Measurements from ENCODE around the gene AMBP. TPM values are rescaled to one million over a fixed set of nuclear protein-coding genes. Genes with fewer than 3 reads are reported as not detected.

The AMBP gene
- total RNA-seq, 2 experiments from 2014 or later = not detected

- no peak for DNase-seq
- no peak overlapping the region for H3K27ac Mint-ChIP-seq
- ChIA-PET POLR2A (no interaction called here), CTCF (no interaction called here)
- no peak overlapping the region for H3K4me3 Mint-ChIP-seq
- H3K36me3 Mint-ChIP-seq (ENCODE audit: low read depth) = no peaks in the 10 kb centered on the region
- H3K27me3 Mint-ChIP-seq (ENCODE audit: low read depth) = peaks cover 6% of the 10 kb centered on the region
- no peaks in the 10 kb centered on the region for H3K9me3 Mint-ChIP-seq (ENCODE audit: insufficient read depth)
- no peaks in the 10 kb centered on the region for H3K4me1 Mint-ChIP-seq (ENCODE audit: low read depth)
- ATAC-seq = no peak
Measured at GRCh38 chr9:114060070-114060469, 18.0 kb downstream of the AMBP start.

DNA sequence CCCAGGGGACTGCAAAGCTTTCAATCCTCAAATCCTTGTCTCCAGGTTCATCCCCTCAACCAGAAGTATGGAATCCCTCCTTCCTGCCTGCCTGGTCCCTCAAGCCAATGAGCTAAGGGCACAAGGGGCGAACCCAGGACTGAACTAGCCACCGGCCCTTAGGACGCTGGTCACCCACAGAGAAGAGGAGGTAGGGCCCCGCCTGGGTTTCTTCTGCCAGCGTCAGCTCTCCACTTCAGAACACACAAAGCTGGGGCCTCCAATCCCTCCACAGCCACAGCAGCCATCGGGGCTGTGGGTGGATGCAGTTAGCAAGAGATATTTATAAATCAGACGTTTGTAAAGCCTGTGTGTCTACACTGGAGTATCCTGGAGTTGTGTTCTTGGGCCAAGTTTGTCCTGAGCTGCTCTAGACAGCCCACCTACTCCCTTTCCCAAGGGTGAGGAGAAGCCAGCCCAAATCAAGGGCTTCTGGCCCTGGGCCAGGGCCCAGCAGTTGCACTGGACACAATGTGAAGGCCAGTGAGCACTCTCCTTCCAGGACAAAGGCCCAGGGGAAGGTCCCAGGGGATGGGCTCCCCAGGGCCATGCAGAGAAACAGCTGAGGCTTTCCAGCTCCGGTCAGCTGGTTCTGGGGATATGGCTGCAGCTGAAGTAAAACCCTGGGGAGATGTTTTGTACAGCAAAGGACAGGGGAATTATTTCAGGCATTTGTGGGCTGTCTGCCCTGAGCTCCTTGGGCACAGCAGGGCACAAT is 18.9 kb downstream of the AMBP start:
- DNase-seq (no peak), ATAC-seq (no peak)
- ChIA-PET CTCF (no interaction called here), POLR2A (interaction anchor here (0.6 kb wide), 1 partner anchor 234 kb away, joined by 4 read pairs; no protein-coding TSS in a partner anchor)
- Mint-ChIP-seq H3K27ac (no peak overlapping the region), H3K27me3 (ENCODE audit: low read depth) (peaks cover 6% of the 10 kb centered on the region), H3K9me3 (ENCODE audit: insufficient read depth) (no peaks in the 10 kb centered on the region), H3K4me3 (no peak overlapping the region), H3K4me1 (ENCODE audit: low read depth) (no peaks in the 10 kb centered on the region), H3K36me3 (ENCODE audit: low read depth) (no peaks in the 10 kb centered on the region)

DNA sequence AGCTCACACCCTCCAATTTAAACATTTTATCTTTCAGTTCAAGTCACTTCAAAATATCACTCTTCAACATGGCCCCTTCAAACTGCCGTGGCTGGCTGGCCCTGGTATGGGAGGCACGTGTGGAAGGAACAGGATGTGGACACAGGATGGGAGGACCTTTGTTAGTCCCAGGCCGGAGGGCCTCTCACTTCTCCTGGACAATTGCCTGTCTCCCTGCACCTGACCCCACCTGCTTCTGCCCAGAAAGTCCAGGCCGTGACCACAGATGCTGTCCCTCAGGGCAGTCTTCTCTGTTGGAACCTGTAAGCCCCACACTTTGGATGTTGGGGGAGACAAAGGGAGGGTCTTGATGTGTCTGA is 19.4 kb downstream of the AMBP start:
- ChIA-PET POLR2A (interaction anchor here (0.6 kb wide), 2 partner anchors 179 to 235 kb away, joined by 3 to 4 read pairs; no protein-coding TSS in a partner anchor), CTCF (no interaction called here)
- no peaks in the 10 kb centered on the region for H3K36me3 Mint-ChIP-seq (ENCODE audit: low read depth)
- no peaks in the 10 kb centered on the region for H3K9me3 Mint-ChIP-seq (ENCODE audit: insufficient read depth)
- H3K27me3 Mint-ChIP-seq (ENCODE audit: low read depth) = peaks cover 3% of the 10 kb centered on the region
- no peaks in the 10 kb centered on the region for H3K4me1 Mint-ChIP-seq (ENCODE audit: low read depth)
- H3K4me3 Mint-ChIP-seq = no peak overlapping the region
- ATAC-seq (no peak), DNase-seq (no peak)
- no peak overlapping the region for H3K27ac Mint-ChIP-seq

- DNase-seq = no peak
- H3K4me3 Mint-ChIP-seq = no peak overlapping the region
- H3K27me3 Mint-ChIP-seq (ENCODE audit: low read depth) = no peaks in the 10 kb centered on the region
- no peaks in the 10 kb centered on the region for H3K9me3 Mint-ChIP-seq (ENCODE audit: insufficient read depth)
- ChIA-PET CTCF (interaction anchor here (0.9 kb wide), 1 partner anchor 234 kb away, joined by 3 read pairs; no protein-coding TSS in a partner anchor), POLR2A (no interaction called here)
- H3K27ac Mint-ChIP-seq = no peak overlapping the region
- no peak for ATAC-seq
- no peaks in the 10 kb centered on the region for H3K4me1 Mint-ChIP-seq (ENCODE audit: low read depth)
- no peaks in the 10 kb centered on the region for H3K36me3 Mint-ChIP-seq (ENCODE audit: low read depth)
Measured at GRCh38 chr9:114057161-114057885, 20.8 kb downstream of the AMBP start.

- POLR2A ChIA-PET = no interaction called here
- CTCF ChIA-PET = no interaction called here
- no peak for DNase-seq
- Mint-ChIP-seq H3K9me3 (ENCODE audit: insufficient read depth) (no peaks in the 10 kb centered on the region), H3K27ac (no peak overlapping the region), H3K4me3 (no peak overlapping the region), H3K27me3 (ENCODE audit: low read depth) (no peaks in the 10 kb centered on the region), H3K36me3 (ENCODE audit: low read depth) (no peaks in the 10 kb centered on the region), H3K4me1 (ENCODE audit: low read depth) (no peaks in the 10 kb centered on the region)
- no peak for ATAC-seq
Measured at GRCh38 chr9:114056527-114056926, 21.6 kb downstream of the AMBP start.

GRCh38 chr9:114055894-114056293 is 22.2 kb downstream of the AMBP start:
- H3K4me3 Mint-ChIP-seq = no peak overlapping the region
- ATAC-seq = no peak
- no peaks in the 10 kb centered on the region for H3K9me3 Mint-ChIP-seq (ENCODE audit: insufficient read depth)
- no peak for DNase-seq
- H3K4me1 Mint-ChIP-seq (ENCODE audit: low read depth) = no peaks in the 10 kb centered on the region
- H3K36me3 Mint-ChIP-seq (ENCODE audit: low read depth) = no peaks in the 10 kb centered on the region
- H3K27ac Mint-ChIP-seq = no peak overlapping the region
- ChIA-PET POLR2A (no interaction called here), CTCF (no interaction called here)
- H3K27me3 Mint-ChIP-seq (ENCODE audit: low read depth) = no peaks in the 10 kb centered on the region

DNA sequence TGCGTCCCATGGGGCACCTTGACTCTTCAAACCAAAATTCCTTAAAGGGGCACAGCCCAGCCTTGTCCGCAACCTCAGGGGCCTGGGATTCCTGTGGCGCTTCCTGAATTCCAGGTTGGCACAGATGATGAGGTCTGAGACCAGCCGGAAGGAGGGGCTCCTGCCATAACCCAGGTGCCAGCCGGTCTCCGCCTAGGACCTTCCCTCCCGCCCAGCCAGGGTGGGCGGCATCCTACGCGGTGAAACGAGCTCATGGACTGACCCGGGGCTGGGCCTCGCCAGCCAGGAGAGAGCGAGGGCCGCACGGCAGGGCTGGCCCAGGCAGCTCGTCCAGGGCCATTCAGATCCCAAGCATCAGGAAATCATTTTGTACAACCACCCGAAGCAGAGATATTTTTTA is 23.0 kb downstream of the AMBP start:
- no peak for ATAC-seq
- Mint-ChIP-seq H3K4me1 (ENCODE audit: low read depth) (no peaks in the 10 kb centered on the region), H3K9me3 (ENCODE audit: insufficient read depth) (no peaks in the 10 kb centered on the region), H3K27me3 (ENCODE audit: low read depth) (no peaks in the 10 kb centered on the region), H3K4me3 (no peak overlapping the region), H3K36me3 (ENCODE audit: low read depth) (no peaks in the 10 kb centered on the region), H3K27ac (no peak overlapping the region)
- ChIA-PET POLR2A (no interaction called here), CTCF (no interaction called here)
- DNase-seq = no peak

DNA sequence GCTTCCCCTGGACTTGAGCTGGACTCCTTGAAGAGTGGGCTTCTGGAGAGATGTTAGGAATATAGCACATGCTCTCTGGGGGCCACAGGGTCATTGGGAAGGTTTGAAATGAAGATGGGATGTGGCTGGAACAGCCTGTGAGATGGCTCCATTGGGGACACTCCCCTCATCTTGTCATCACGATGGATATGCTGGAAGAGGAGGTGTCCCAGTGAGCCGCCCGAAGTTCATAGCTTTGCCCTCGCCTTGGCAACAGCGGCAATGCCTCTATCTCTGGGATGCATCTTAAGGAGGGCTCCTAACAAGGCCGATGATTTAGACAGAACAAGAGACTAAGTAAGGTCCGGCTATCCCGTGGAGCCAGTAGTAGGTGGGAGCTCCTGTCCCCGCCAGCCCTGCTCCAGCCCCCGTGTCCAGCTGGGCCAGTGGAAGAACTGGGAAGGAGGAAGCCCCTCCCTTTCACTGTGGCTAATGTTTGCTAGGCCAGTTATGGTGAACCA is 23.9 kb downstream of the AMBP start:
- ATAC-seq = no peak
- H3K27me3 Mint-ChIP-seq (ENCODE audit: low read depth) = no peaks in the 10 kb centered on the region
- H3K4me3 Mint-ChIP-seq = no peak overlapping the region
- H3K36me3 Mint-ChIP-seq (ENCODE audit: low read depth) = no peaks in the 10 kb centered on the region
- H3K9me3 Mint-ChIP-seq (ENCODE audit: insufficient read depth) = no peaks in the 10 kb centered on the region
- H3K4me1 Mint-ChIP-seq (ENCODE audit: low read depth) = no peaks in the 10 kb centered on the region
- no peak for DNase-seq
- CTCF ChIA-PET = no interaction called here
- POLR2A ChIA-PET = no interaction called here
- no peak overlapping the region for H3K27ac Mint-ChIP-seq

DNA sequence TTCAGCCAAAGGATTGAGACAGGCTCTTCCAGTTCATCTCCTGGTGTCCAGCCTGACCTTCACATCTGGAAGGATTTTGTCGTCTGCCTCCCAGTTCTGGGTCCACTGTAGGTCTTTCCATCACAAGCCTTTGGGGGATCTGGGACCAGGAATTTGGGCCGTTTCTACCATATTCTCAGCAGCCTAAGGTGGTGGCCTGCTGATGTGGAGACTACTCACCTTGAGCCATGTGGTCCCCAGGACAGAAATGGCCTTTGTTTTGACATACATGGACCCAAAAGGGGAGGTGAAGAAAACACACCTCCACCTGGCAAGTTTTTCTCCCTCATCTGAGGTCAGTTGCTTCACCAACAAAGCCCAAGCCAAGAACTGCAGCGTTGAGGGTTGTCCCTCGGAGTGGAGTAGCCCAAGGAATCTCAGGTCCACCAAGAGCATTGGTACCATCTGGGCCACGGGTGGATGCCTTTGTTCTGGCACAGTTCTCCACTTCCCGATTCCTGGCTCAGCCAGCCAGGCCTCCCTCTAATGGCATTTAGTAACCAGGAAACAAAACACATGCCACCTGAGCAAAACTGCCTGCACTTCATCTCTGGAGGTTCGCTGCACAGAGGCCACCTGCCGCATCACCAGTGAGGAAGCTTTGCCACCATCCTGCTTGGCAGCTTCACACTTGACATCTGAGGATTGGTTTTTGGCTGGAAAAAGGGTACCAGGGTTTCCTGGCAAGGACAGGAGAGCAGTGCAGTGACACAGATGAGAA is 24.7 kb downstream of the AMBP start:
- Mint-ChIP-seq H3K27ac (no peak overlapping the region), H3K27me3 (ENCODE audit: low read depth) (no peaks in the 10 kb centered on the region), H3K36me3 (ENCODE audit: low read depth) (no peaks in the 10 kb centered on the region), H3K4me1 (ENCODE audit: low read depth) (no peaks in the 10 kb centered on the region), H3K4me3 (no peak overlapping the region), H3K9me3 (ENCODE audit: insufficient read depth) (no peaks in the 10 kb centered on the region)
- ATAC-seq (no peak), DNase-seq (no peak)
- ChIA-PET CTCF (no interaction called here), POLR2A (no interaction called here)

- H3K4me3 Mint-ChIP-seq = no peak overlapping the region
- no peaks in the 10 kb centered on the region for H3K27me3 Mint-ChIP-seq (ENCODE audit: low read depth)
- no peaks in the 10 kb centered on the region for H3K4me1 Mint-ChIP-seq (ENCODE audit: low read depth)
- DNase-seq (no peak), ATAC-seq (no peak)
- POLR2A ChIA-PET = no interaction called here
- H3K27ac Mint-ChIP-seq = no peak overlapping the region
- no peaks in the 10 kb centered on the region for H3K9me3 Mint-ChIP-seq (ENCODE audit: insufficient read depth)
- H3K36me3 Mint-ChIP-seq (ENCODE audit: low read depth) = no peaks in the 10 kb centered on the region
- CTCF ChIA-PET = no interaction called here
Measured at GRCh38 chr9:114051706-114052105, 26.4 kb downstream of the AMBP start.

DNA sequence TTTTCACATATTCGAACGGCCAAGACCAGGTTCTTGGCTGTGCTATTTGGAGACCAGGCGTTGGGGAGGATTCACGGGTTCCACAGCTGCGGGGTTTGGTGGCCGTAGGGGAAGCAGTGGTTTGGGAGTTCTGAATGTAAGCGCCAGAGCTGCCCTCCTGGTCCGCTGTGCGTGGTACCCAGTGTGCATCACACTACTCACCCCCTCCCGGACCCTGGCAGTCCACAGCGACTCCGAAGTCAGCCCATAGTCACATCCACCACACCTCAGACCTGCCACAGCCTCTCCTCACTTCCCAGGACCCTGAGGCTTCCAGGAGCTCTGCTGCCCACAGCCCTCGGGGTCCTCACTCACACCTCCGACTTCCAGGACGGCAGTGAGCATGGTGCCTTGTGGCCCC is 26.8 kb downstream of the AMBP start:
- no peak for DNase-seq
- Mint-ChIP-seq H3K27ac (no peak overlapping the region), H3K36me3 (ENCODE audit: low read depth) (no peaks in the 10 kb centered on the region), H3K4me1 (ENCODE audit: low read depth) (no peaks in the 10 kb centered on the region), H3K27me3 (ENCODE audit: low read depth) (peaks cover 2% of the 10 kb centered on the region), H3K4me3 (no peak overlapping the region), H3K9me3 (ENCODE audit: insufficient read depth) (no peaks in the 10 kb centered on the region)
- ATAC-seq = no peak
- ChIA-PET CTCF (no interaction called here), POLR2A (no interaction called here)

GRCh38 chr9:114050646-114051045 is 27.5 kb downstream of the AMBP start:
- DNase-seq (no peak), ATAC-seq (no peak)
- Mint-ChIP-seq H3K4me3 (no peak overlapping the region), H3K4me1 (ENCODE audit: low read depth) (no peaks in the 10 kb centered on the region), H3K27me3 (ENCODE audit: low read depth) (peaks cover 2% of the 10 kb centered on the region), H3K27ac (no peak overlapping the region), H3K9me3 (ENCODE audit: insufficient read depth) (no peaks in the 10 kb centered on the region), H3K36me3 (ENCODE audit: low read depth) (no peaks in the 10 kb centered on the region)
- ChIA-PET POLR2A (no interaction called here), CTCF (no interaction called here)

Data from activated CD8-positive, alpha-beta T cell treated with anti-CD3 and anti-CD28 coated beads, Interleukin-2, amount 10 ng/mL, durations not matched to agents 7 days and 5 days (primary cell).